Activated CD4-positive, alpha-beta T cell treated with anti-CD3 and anti-CD28 coated beads, Interleukin-2, Interleukin-4, amounts not matched to agents 100 ng/mL and 50 ng/mL, durations not matched to agents 16 hours and 8 hours (primary cell): Measurements from ENCODE around the gene MBLAC1.

Experiments
- DNase-seq: peaks from one replicate; pipeline ENCODE4 v3.0.0-alpha.2; 2020; ENCODE audit warnings: low spot score

Gene MBLAC1

GRCh38 chr7:100154651-100155491 is 28.1 kb downstream of the MBLAC1 start:
- DNase-seq = no peak

- DNase-seq = no peak
These were observed 29.0 kb downstream of the MBLAC1 start for GRCh38 chr7:100155553-100156317.

GRCh38 chr7:100156331-100157068 is 29.7 kb downstream of the MBLAC1 start:
- DNase-seq = no peak

GRCh38 chr7:100157069-100157333 is 30.2 kb downstream of the MBLAC1 start:
- DNase-seq = no peak

- DNase-seq = no peak
These were observed 30.8 kb downstream of the MBLAC1 start for GRCh38 chr7:100157334-100158228.

- DNase-seq = peak; percentile 90
These were observed 31.7 kb downstream of the MBLAC1 start, which contains the start of gene TRAPPC14 for GRCh38 chr7:100158229-100159098. TRAPPC14 (minus strand) TSS chr7:100158723; CDS start chr7:100158499, 224 bp downstream.

- no peak for DNase-seq
These were observed 32.4 kb downstream of the MBLAC1 start for GRCh38 chr7:100159099-100159623.

GRCh38 chr7:100160067-100160466 is 33.3 kb downstream of the MBLAC1 start:
- DNase-seq = no peak

- DNase-seq = no peak
These were observed 36.3 kb downstream of the MBLAC1 start for GRCh38 chr7:100163006-100163531.

- no peak for DNase-seq
These were observed 37.1 kb downstream of the MBLAC1 start for GRCh38 chr7:100163871-100164270.

GRCh38 chr7:100166317-100166940 is 39.7 kb downstream of the MBLAC1 start:
- DNase-seq = no peak

- DNase-seq = no peak
These were observed 40.5 kb downstream of the MBLAC1 start for GRCh38 chr7:100166970-100167911.

GRCh38 chr7:100167912-100168323 is 41.2 kb downstream of the MBLAC1 start:
- no peak for DNase-seq

GRCh38 chr7:100169147-100169850 is 42.5 kb downstream of the MBLAC1 start:
- DNase-seq = no peak

- DNase-seq = no peak
These were observed 43.5 kb downstream of the MBLAC1 start for GRCh38 chr7:100170101-100170897.

- no peak for DNase-seq
These were observed 44.4 kb downstream of the MBLAC1 start for GRCh38 chr7:100171087-100171681.

GRCh38 chr7:100171840-100172239 is 45.1 kb downstream of the MBLAC1 start:
- DNase-seq = no peak
